Loucy (cell line): Measurements from ENCODE around the gene MRPS9.

Experiments used
- CTCF ChIP-seq: fragments of 200-600 bp; sonication (generic); conservative IDR thresholded peaks from 2 replicates; pipeline ENCODE4 v1.5.1; 2014; ENCODE audit warnings: mild to moderate bottlenecking, antibody characterized with exemption, low read length
- EZH2phosphoT487 ChIP-seq: fragments of 200-600 bp; IDR thresholded peaks from 2 replicates; pipeline ENCODE4 v1.6.1; 2018; ENCODE audit warnings: antibody characterized with exemption, mild to moderate bottlenecking, moderate library complexity, borderline replicate concordance

- TF ChIP-seq EZH2phosphoT487 (no peak), CTCF (no peak)
These were observed 75.9 kb downstream of the MRPS9 start for GRCh38 chr2:105113616-105114291.
